Peyer's patch (tissue), 4 donors: ENCODE results near the gene LINGO1.

ENCODE experiments used
- CTCF ChIP-seq, 6 experiments: fragments of 450-650 bp in 4 of 6; fragments of 200-600 bp in 2 of 6; sonication (generic) in 1 of 6; IDR thresholded peaks; one replicate each; pipeline ENCODE4 v1.5.1; 2017 to 2019; ENCODE audit warnings: antibody characterized with exemption in 6 of 6, mild to moderate bottlenecking in 3 of 6, moderate library complexity in 1 of 6
- POLR2A ChIP-seq, 2 donors: fragments of 450-650 bp; IDR thresholded peaks; one replicate each; pipeline ENCODE4 v1.5.1; 2017; ENCODE audit warnings: antibody characterized with exemption in 2 of 2, mild to moderate bottlenecking in 2 of 2, moderate library complexity in 2 of 2

GRCh38 chr15:77597804-77598453 lies 34.8 kb downstream of the LINGO1 start:
- TF ChIP-seq CTCF (IDR thresholded peaks at IDR 0.05) = no peak
- no peak for TF ChIP-seq POLR2A (IDR thresholded peaks at IDR 0.05)
